Kasumi-1 (cell line): Measurements from ENCODE around the gene KRTAP4-16.
"Not testable (repeated sequence)": the region's sequence is repeated elsewhere in the genome, so short reads cannot be mapped to it uniquely, and the experiment has no call there.

Experiments
- DNase-seq, 2 experiments: peaks; one replicate each; lab custom pipeline; 2025; lab: John Stamatoyannopoulos, UW

The KRTAP4-16 gene

DNA sequence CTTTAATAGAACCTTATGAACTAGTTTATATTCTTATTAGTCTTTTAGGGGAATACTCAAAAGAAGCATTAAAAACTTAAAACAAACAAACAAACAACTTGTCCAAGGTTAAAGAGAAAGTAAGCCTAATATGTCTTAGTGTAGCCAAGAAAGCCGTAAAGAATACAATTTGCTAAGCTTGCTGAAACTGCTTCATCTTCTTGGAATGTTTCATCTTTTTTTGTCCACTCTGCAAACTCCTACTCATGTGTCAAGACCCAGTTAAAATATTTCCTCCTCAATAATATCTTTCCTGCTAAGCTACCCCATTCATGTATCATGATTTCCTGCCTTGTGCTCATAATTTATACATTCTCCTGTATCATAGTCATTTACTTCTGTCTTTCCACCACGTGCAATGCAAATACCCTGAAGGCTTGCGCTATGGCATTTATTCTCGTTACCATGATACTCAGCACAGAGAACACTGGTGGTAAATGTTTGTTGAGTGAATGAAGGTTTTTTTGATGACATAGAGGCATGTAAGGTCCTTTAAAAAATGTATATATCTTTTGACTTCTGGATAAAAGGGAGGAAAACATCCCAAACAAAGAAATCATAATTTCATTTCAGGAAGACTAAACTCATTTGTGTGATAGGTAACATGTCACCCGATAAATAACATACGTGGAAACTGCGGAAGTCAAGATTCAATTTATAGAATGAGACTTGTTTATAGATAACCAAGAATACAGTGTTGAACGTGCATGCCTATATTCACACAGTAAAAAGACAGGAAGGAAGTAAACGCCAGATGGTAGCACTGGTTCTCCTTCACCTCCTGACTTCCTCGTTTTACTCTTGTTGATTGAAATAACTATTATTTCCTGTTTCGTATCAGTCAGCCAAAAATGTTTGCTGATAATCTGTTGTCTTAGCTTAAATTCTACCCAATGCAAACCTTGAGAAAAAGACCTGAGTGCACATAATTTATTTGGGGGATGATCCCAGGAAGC is 18.0 kb upstream of the KRTAP4-16 start:
- peak; percentile 56 to 59 for DNase-seq

DNA sequence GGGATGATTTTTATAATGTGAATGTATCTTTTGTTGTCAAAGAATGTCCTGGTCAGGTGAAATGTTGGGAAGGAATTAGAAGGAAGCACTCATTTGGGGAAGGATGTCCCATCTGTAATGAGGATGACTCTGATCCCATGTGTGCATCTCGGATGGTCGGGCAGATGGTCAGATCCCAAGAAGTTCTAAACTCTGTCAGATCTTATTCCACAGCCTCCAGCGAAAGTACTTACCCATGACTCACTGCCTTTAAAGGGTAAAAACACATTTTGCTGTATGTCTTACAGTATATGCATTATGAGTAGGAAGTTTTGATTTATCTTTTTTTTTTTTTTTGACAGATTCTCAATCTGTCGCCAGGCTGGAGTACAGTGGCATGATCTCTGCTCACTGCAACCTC is 16.7 kb upstream of the KRTAP4-16 start:
- no peak for DNase-seq

DNA sequence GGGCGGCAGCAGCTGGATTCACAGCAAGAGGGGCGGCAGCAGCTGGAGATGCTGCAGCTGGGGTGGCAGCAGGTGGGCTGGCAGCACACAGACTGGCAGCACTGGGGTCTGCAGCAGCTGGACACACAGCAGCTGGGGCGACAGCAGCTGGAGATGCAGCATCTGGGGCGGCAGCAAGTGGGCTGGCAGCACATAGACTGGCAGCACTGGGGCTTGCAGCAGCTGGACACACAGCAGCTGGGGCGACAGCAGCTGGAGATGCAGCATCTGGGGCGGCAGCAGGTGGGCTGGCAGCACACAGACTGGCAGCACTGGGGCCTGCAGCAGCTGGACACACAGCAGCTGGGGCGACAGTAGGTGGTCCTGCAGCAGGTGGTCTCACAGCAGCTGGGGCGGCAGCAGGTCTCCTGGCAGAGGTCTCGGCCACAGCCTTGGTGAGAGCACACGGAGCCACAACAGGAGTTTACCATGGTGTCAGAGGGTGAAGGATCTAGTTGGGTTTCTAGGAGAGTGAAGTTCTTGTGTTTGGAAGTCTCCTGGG is 15.9 kb upstream of the KRTAP4-16 start, which contains the start of gene KRTAP4-11:
KRTAP4-11 (minus strand) TSS at position 528 of the 541 bp plus-strand sequence; CDS start at position 470, 58 bp downstream.
- DNase-seq, result not testable (repeated sequence)

DNA sequence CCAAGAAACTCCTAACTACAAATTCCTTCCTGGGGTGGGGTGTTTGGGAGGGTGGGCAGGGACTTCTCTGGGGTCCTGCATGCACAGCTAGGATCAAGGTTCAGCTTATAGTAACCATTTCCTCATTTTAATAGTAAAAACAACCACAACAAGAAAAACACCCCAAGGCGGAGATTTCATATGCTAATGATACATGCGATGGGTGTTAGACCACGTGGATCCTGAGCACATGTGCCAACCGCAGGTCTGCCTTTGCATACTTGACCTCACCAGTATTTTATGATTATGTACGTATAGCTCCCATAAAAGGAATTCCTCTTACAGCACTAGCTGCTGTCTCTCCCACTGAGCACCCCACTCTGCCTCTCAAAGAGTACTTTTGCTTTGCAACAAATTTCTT is 14.3 kb upstream of the KRTAP4-16 start:
- no peak for DNase-seq

DNA sequence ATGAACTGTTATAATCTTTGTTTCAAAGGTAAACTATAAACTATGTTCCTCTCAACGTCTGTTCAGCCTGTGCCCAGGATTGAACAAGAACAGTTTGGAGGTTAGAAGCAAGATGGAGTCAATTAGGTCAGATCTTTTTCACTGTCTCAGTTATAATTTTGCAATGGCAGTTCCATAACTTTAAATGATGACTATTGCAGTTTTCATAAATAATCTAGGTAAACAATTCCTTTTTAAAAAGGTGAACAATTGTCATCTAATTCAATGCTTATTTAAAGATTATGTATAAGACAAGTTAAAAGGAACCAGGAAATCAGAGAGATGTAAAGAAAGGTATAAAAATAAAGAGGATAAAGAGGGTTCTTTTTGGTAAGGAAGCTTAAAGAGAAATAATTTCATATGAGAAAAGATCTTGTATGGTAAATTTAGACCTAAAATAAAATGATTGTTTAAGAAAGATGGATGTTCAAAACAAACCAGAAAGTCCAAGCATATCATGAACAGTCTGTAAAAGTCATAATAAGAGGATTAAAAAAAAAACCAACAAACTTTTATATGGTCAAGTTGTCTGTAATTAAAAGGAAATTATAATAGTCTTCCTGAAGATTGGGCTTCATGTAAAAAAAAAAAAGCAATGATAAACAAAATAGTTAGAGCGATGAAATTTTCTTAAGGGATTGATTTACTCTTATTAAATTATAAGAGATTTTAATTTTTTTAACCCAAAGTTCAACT is 9.3 kb upstream of the KRTAP4-16 start:
- no peak for DNase-seq

DNA sequence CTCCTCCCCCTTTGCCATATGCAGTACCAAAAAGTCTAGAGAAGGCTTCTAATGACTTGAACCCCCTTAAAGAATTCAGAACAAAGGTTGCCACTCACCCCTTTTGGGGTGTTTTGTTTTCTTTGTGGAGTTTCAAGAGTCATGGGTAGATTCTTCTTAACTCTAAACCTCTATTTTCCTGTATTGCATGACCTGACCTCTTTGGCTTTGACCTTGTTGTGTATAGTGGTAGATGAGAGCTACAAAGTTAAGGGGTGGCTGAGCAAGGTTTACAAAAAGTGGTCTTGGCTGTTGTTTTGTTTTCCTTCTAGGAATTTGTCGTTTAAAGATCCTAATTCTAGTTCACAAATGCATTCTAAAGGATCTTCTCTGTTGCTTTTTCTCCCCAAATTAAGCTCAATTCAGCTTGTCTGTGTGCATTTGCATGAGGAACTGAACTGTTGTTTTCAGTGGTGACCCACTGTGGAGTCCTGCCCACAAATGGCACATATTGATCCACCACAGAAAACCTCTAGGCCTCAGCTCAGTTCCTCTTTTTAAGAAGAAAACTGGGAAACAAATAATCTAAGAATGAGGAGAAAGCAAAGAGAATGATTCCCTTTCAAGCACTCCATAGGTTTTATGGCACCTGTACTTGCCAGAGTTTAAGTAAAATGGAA is 6.8 kb upstream of the KRTAP4-16 start:
- not testable (repeated sequence) for DNase-seq

DNA sequence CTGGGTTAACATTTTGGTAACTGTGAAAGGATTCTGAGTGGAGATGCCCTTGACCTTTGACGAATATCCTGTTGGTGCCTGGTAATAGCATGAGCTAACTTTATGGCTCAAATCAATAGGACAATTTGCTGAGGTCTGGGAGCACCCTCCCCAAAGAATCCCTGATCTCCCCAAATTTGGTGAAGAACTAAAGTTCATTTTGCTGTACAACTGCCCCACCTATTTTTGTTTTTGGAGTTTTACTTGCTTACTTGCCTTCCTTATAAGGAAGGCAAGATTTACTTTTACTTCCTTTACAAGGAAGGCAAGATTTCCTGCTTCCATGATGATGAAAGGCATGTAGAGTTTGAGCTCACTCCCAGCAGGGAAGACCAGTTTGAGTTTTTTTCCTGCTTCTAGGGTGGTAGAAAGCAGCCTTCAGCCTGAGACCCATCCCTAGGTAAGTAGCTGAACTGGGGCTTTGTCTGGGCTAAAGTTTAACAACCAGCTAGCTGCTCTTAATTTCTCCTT is 6.0 kb upstream of the KRTAP4-16 start:
- no peak for DNase-seq

DNA sequence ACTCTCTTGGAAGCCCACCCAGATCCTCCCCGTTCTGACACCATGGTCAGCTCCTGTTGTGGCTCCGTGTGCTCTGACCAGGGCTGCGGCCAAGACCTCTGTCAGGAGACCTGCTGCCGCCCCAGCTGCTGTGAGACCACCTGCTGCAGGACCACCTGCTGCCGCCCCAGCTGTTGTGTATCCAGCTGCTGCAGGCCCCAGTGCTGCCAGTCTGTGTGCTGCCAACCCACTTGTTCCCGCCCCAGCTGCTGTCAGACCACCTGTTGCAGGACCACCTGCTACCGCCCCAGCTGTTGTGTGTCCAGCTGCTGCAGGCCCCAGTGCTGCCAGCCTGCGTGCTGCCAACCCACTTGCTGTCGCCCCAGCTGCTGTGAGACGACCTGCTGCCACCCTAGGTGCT is 3.3 kb upstream of the KRTAP4-16 start, which contains the start of gene KRTAP4-9:
KRTAP4-9 (plus strand) TSS at position 43 of the 400 bp plus-strand sequence; CDS start at position 43, 0 bp downstream.
- not testable (repeated sequence) for DNase-seq

DNA sequence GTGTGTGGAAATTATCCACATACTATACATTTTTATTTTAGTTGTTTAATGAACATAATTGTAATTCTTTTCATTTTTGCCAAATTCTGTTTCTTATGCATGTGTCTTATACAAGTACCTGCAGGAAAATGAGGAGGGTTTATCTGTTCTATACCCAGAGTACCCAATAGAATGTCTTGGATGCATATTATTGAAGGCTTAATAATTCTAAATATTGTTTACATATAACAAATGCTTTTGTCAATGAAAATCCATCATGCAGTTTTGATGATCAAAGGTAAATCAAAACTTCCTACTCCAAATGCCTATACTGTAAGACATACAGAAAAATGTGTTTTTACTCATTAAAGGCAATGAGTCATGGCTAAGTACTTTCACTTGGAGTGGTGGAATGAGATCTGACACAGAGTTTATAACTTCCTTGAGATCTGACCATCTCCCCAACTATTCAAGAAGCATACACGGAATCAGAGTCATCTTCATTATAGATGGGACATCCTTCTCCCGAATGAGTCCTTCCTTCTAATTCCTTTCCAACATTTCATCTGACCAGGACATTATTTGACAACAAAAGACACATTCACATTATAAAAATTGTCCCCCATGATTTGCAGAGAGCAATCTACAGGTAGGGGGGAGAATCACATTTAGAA is 2.5 kb upstream of the KRTAP4-16 start:
- not testable (repeated sequence) for DNase-seq

DNA sequence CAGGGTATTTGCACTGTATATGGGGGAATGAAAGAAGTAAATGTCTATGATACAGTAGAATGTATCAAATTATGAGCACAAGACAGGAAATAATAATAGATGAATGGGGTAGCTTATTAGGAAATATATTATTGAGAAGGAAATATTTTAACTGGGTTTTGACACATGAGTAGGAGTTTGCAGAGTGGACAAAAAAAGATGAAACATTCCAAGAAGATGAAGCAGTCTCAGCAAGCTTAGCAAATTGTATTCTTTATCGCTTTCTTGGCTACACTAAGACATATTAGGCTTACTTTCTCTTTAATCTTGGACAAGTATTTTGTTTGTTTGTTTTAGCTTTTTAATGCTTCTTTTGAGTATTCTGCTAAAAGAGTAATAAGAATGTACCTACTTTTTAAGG is 1.9 kb upstream of the KRTAP4-16 start:
- no peak for DNase-seq

DNA sequence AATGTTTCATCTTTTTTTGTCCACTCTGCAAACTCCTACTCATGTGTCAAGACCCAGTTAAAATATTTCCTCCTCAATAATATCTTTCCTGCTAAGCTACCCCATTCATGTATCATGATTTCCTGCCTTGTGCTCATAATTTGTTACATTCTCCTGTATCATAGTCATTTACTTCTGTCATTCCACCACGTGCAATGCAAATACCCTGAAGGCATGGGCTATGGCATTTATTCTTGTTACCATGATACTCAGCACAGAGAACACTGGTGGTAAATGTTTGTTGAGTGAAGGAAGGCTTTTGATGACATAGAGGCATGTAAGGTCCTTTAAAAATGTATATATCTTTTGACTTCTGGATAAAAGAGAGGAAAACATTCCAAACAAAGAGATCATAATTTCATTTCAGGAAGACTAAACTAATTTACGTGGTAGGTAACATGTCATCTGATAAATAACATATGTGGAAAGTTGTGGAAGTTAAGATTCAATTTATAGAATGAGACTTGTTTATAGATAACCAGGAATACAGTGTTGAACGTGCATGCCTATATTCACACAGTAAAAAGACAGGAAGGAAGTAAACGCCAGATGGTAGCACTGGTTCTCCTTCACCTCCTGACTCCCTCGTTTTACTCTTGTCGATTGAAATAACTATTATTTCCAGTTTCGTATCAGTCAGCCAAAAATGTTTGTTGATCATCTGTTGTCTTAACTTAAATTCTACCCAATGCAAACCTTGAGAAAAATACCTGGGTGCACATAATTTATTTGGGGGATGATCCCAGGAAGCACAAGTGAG is 2.1 kb downstream of the KRTAP4-16 start:
- DNase-seq, result peak; percentile 14 to 23

DNA sequence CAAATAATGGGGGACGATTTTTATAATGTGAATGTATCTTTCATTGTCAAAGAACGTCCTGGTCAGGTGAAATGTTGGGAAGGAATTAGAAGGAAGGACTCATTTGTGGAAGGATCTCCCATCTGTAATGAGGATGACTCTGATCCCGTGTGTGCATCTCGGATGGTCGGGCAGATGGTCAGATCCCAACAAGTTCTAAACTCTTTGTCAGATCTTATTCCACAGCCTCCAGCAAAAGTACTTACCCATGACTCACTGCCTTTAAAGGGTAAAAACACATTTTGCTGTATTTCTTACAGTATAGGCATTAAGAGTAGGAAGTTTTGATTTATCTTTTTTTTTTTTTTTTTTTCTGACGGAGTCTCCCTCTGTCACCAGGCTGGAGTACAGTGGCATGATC is 3.5 kb downstream of the KRTAP4-16 start:
- no peak for DNase-seq

DNA sequence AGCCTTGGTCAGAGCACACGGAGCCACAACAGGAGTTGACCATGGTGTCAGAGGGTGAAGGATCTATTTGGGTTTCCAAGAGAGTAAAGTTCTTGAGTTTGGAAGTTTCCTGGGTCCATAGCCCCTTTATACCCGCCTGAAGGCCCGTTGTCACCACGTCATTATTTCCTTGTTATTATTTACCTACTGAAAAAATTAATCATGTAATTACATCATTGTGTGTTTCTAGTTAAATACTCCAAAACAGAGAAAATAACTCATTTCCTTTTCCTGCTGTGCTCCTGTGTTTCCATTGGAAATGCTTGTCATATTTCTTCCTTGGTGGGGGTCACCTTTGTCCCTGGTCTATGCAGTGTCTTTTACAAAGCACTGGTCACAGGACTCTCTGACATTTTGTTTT is 4.0 kb downstream of the KRTAP4-16 start, which contains the start of gene KRTAP4-8:
KRTAP4-8 (minus strand) TSS at position 101 of the 400 bp plus-strand sequence; CDS start at position 43, 58 bp downstream.
- no peak for DNase-seq

DNA sequence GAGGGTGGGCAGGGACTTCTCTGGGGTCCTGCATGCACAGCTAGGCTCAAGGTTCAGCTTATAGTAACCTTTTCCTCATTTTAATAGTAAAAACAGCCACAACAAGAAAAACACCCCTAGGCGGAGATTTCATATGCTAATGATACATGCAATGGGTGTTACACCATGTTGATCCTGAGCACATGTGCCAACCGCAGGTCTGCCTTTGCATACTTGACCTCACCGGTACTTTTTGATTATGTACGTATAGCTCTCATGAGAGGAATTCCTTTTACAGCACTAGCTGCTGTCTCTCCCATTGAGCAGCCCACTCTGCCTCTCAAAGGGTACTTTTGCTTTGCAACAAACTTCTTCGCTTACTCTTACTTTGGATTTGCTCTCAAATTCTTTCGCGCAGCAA is 6.0 kb downstream of the KRTAP4-16 start:
- no peak for DNase-seq

DNA sequence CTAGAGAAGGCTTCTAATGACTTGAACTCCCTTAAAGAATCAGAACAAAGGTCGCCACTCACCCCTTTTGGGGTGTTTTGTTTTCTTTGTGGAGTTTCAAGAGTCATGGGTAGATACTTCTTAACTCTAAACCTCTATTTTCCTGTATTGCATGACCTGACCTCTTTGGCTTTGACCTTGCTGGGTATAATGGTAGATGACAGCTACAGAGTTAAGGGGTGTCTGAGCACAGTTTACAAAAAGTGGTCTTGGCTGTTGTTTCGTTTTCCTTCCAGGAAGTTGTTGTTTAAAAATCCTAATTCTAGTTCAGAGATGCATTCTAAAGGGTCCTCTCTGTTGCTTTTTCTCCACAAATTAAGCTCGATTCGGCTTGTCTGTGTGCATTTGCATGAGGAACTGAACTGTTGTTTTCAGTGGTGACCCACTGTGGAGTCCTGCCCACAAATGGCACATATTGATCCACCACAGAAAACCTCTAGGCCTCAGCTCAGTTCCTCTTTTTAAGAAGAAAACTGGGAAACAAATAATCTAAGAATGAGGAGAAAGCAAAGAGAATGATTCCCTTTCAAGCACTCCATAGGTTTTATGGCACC is 13.2 kb downstream of the KRTAP4-16 start:
- not testable (repeated sequence) for DNase-seq

DNA sequence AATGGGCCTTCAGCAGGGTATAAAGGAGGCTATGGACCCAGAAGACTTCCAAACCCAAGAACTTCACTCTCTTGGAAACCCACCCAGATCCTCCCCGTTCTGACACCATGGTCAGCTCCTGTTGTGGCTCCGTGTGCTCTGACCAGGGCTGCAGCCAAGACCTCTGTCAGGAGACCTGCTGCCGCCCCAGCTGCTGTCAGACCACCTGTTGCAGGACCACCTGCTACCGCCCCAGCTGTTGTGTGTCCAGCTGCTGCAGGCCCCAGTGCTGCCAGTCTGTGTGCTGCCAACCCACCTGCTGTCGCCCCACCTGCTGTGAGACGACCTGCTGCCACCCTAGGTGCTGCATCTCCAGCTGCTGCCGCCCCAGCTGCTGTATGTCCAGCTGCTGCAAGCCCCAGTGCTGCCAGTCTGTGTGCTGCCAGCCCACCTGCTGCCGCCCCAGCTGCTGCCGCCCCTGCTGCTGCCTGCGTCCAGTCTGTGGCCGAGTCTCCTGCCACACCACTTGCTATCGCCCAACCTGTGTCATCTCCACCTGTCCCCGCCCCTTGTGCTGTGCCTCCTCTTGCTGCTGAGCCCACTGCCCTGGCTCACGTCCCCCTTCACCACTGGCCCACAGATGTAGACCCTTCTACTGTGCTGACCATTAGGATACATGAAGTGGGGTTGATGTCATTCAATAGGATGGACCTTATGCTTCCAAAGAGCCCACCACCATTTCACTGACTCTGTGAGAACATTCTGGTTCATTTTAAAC is 17.7 kb downstream of the KRTAP4-16 start, which contains the start of gene KRTAP4-7:
KRTAP4-7 (plus strand) TSS at position 51 of the 757 bp plus-strand sequence; CDS start at position 108, 57 bp downstream.
- not testable (repeated sequence) for DNase-seq

DNA sequence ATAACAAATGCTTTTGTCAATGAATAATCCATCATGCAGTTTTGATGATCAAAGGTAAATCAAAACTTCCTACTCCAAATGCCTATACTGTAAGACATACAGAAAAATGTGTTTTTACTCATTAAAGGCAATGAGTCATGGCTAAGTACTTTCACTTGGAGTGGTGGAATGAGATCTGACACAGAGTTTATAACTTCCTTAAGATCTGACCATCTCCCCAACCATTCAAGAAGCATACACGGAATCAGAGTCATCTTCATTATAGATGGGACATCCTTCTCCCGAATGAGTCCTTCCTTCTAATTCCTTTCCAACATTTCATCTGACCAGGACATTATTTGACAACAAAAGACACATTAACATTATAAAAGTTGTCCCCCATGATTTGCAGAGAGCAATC is 18.6 kb downstream of the KRTAP4-16 start:
- not testable (repeated sequence) for DNase-seq

DNA sequence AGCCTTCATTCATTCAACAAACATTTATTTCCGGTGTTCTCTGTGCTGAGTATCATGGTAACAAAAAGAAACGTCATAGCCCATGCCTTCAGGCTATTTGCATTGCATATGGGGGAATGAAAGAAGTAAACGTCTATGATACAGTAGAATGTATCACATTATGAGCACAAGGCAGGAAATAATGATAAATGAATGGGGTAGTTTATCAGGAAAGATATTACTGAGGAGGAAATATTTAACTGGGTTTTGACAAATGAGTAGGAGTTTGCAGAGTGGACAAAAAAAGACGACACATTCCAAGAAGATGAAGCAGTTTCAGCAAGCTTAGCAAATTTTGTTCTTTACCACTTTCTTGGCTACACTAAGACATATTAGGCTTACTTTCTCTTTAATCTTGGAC is 19.4 kb downstream of the KRTAP4-16 start:
- DNase-seq, result no peak

DNA sequence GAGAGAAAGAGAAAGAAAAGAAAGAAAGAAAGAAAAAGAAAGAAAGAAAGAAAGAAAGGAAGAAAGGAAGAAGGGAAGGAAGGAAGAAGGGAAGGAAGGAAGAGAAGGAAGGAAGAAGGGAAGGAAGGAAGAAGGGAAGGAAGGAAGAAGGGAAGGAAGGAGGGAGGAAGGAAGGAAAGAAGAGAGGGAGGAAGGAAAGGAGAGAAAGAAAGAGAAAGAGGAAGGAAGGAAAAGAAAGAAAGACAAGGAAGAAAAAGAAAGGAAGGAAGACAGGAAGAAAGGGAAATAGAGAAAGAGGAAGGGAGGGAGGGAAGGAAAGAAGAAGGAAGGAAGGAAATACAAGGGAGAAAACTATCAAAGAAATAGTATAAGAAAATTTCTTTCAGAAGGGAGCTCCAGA is 25.2 kb downstream of the KRTAP4-16 start:
- DNase-seq, result no peak
